ENCODE measurements around the gene VAPB. TPM values are rescaled to one million over a fixed set of nuclear protein-coding genes. Genes with fewer than 3 reads are reported as not detected.

The VAPB gene
- total and polyA plus RNA-seq, 7 donors, result 30.7 to 84.5 (median 64.0) TPM

DNA sequence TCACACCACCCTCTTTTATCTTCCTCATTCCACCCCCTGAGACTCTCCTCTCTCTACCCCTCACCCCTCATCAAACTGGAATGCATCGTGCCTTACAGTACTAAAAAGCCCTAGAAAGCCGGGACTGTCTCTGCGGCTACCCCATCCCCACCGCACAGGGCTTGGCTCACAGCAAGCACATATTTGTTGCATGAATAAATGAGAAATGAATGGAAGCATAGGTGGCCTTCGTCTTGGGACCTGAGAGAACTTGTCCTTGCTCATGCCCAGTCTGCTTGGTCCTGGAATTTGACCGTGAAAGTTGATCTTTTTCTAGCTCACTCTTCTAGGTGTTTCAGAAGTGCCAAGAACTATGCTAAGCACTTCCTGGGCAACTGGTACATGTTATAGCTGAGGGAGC is 72.9 kb downstream of the VAPB start:
- WGBS, 3 donors, result 89 to 96% (median 90%) methylated on average over 6 of the region's 6 CpGs

DNA sequence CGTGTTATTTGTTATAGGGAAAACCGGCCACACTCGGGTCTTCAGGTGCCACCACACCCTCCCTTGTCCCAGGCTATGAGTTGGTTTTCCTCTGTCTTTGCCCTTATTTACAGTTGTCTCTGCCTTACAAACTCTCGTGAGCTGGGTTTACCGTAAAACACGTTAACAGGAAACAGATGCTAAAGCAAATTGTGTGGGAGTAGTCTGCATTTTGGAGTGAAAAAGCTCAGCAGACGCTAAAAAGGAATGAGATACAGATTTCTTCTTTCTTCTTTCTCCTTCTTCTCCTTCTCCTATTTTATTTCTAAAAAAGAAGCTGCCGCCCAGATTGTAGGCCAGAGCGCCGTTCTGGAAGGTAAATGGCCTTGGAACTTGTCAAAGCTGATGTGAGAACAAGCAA is 74.2 kb downstream of the VAPB start:
- no peaks in the 10 kb centered on the region for H3K4me1 ChIP-seq
- no peaks in the 10 kb centered on the region for H3K9me3 ChIP-seq
- H3K36me3 ChIP-seq (ENCODE audit: insufficient read depth in 1 of 2, low read depth in 1 of 2), result no peaks in the 10 kb centered on the region
- no peak overlapping the region for H3K27ac ChIP-seq
- H3K27me3 ChIP-seq (ENCODE audit: insufficient read depth in 3 of 3, low read length in 2 of 3), result no peaks in the 10 kb centered on the region
- DNase-seq (no peak), ATAC-seq (no peak)
- TF ChIP-seq, protein P1, sequence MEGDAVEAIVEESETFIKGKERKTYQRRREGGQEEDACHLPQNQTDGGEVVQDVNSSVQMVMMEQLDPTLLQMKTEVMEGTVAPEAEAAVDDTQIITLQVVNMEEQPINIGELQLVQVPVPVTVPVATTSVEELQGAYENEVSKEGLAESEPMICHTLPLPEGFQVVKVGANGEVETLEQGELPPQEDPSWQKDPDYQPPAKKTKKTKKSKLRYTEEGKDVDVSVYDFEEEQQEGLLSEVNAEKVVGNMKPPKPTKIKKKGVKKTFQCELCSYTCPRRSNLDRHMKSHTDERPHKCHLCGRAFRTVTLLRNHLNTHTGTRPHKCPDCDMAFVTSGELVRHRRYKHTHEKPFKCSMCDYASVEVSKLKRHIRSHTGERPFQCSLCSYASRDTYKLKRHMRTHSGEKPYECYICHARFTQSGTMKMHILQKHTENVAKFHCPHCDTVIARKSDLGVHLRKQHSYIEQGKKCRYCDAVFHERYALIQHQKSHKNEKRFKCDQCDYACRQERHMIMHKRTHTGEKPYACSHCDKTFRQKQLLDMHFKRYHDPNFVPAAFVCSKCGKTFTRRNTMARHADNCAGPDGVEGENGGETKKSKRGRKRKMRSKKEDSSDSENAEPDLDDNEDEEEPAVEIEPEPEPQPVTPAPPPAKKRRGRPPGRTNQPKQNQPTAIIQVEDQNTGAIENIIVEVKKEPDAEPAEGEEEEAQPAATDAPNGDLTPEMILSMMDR (IDR thresholded peaks at IDR 0.05), result no peak
- no peak overlapping the region for H3K4me3 ChIP-seq
- intact Hi-C loops (cut with DNase I), result no loop called here
- WGBS, 3 donors, result 78 to 82% (median 82%) methylated on average over 10 of the region's 10 CpGs

More for the DNA sequence above, 72.9 kb downstream of the VAPB start:
- Histone ChIP-seq H3K36me3 (ENCODE audit: insufficient read depth in 1 of 2, low read depth in 1 of 2) (no peaks in the 10 kb centered on the region), H3K4me3 (no peak overlapping the region), H3K27me3 (ENCODE audit: insufficient read depth in 3 of 3, low read length in 2 of 3) (no peaks in the 10 kb centered on the region), H3K27ac (no peak overlapping the region), H3K4me1 (no peaks in the 10 kb centered on the region), H3K9me3 (no peaks in the 10 kb centered on the region)
- DNase-seq, result no peak
- ATAC-seq, result no peak
- TF ChIP-seq, protein P1 (IDR thresholded peaks at IDR 0.05), result no peak
- intact Hi-C loops (cut with DNase I), result no loop called here

DNA sequence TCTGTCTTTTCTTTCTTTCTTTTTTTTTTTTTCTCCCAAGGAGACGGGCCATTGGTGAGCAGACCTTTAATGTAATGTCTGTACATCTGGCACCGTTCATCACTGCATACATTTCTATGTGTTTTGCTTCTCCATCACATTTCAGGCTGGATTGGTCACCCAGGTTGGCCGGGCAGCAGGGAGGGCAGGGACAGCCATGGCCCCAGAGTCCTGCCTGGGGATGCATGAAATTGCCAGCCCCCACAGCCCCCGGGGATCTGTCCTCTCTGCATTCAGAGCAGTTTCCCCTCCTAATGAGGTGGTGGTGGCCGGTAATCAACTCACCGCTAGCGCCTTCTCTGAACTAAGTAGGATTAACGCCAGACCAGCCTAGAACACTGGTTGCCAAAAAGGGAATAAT is 75.8 kb downstream of the VAPB start:
- intact Hi-C loops (cut with DNase I), result no loop called here
- Histone ChIP-seq H3K27me3 (ENCODE audit: insufficient read depth in 3 of 3, low read length in 2 of 3) (no peaks in the 10 kb centered on the region), H3K9me3 (no peaks in the 10 kb centered on the region), H3K4me1 (no peaks in the 10 kb centered on the region), H3K27ac (no peak overlapping the region), H3K4me3 (no peak overlapping the region), H3K36me3 (ENCODE audit: insufficient read depth in 1 of 2, low read depth in 1 of 2) (no peaks in the 10 kb centered on the region)
- 50 to 62% (median 54%) methylated on average over 8 of the region's 8 CpGs for WGBS, 3 donors
- DNase-seq (no peak), ATAC-seq (no peak)
- TF ChIP-seq, protein P1 (IDR thresholded peaks at IDR 0.05), result no peak

DNA sequence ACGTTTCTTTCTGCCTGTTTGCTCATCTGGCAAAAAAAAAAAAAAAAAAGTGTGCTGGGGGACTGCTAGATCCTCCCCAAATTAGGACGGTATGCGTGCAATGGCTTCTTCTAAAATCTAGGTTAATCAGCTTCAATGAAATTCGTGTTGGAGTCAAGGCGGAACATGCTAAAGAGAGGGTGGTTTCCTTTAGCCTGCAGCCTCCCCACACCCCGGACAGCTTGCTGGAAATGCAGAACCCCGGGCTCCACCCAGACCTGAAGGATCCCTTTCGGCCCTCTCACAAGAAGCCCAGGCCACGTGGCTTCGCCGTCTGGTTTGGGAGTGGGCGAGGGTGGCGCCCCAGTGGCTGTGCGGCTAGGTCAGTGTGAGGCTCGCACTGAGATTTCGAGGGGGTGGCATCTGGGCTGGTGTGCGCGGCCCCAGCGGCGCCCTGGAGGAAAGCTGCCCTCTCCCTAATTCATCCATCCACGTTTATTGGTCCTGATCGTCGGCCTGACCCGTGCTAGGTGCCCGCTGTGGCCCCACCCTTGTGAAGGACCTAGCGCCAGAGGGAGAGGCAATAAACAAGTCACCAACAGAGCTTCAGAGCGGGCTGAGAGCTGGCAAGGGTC is 77.2 kb downstream of the VAPB start:
- peaks cover 0 to 9% (median 0%) of the 10 kb centered on the region in 3 donors for H3K27me3 ChIP-seq (ENCODE audit: insufficient read depth in 3 of 3, low read length in 2 of 3)
- no peaks in the 10 kb centered on the region for H3K9me3 ChIP-seq
- 89 to 90% (median 90%) methylated on average over 27 of the region's 27 CpGs for WGBS, 3 donors
- TF ChIP-seq, protein P1 (IDR thresholded peaks at IDR 0.05), result no peak
- intact Hi-C loops (cut with DNase I), result no loop called here
- no peak overlapping the region for H3K4me3 ChIP-seq
- ATAC-seq (no peak), DNase-seq (no peak)
- H3K27ac ChIP-seq, result no peak overlapping the region
- no peaks in the 10 kb centered on the region for H3K4me1 ChIP-seq
- no peaks in the 10 kb centered on the region for H3K36me3 ChIP-seq (ENCODE audit: insufficient read depth in 1 of 2, low read depth in 1 of 2)

All from psoas muscle (tissue), 8 donors.